Astrocyte (in vitro differentiated cells and primary cell): ENCODE results near the gene DIAPH2.

Experiments used
- CTCF ChIP-seq: IDR thresholded peaks from 2 replicates; pipeline ENCODE4 v1.5.1; 2011; ENCODE audit warnings: low read depth, mild to moderate bottlenecking, inconsistent platforms, low read length, moderate library complexity; ENCODE audit not compliant: insufficient read depth
- EZH2 ChIP-seq: IDR thresholded peaks from 2 replicates; pipeline ENCODE4 v1.6.1; 2012; ENCODE audit warnings: mild to moderate bottlenecking, low read length, inconsistent platforms; ENCODE audit not compliant: insufficient read depth

- TF ChIP-seq CTCF: no peak
- TF ChIP-seq EZH2: no peak
Measured at GRCh38 chrX:97538745-97539144, 854.1 kb downstream of the DIAPH2 start.
